AG04449 (cell line): ENCODE measurements around the gene MGP.

Experiments used
- CTCF ChIA-PET: fragments of 350-600 bp; formaldehyde crosslinking; extraction: SDS; loops from one replicate; lab custom pipeline; 2021; ENCODE audit warnings: antibody characterized with exemption; lab: Yijun Ruan, JAX
- POLR2A ChIA-PET: fragments of 400-600, 350-600 bp; formaldehyde crosslinking; extraction: SDS; loops from one replicate; lab custom pipeline; 2020; ENCODE audit warnings: antibody characterized with exemption, inconsistent platforms; lab: Yijun Ruan, JAX
- DNase-seq: peaks from one replicate; pipeline ENCODE4 v3.0.0-alpha.2; 2010; ENCODE audit warnings: low read depth, low spot score
- H3K4me3 ChIP-seq: 2 replicates; pipeline ENCODE4 v1.5.1; 2011; ENCODE audit warnings: low read depth, mild to moderate bottlenecking, control low read depth, low read length
- TF ChIP-seq, protein P1 (sequence below): IDR thresholded peaks from one replicate; pipeline ENCODE4 v1.5.1; 2011; ENCODE audit warnings: mild to moderate bottlenecking, moderate library complexity, low read length, control low read depth, inconsistent platforms; ENCODE audit not compliant: insufficient read depth; ENCODE audit errors: missing control alignments

MGP gene

DNA sequence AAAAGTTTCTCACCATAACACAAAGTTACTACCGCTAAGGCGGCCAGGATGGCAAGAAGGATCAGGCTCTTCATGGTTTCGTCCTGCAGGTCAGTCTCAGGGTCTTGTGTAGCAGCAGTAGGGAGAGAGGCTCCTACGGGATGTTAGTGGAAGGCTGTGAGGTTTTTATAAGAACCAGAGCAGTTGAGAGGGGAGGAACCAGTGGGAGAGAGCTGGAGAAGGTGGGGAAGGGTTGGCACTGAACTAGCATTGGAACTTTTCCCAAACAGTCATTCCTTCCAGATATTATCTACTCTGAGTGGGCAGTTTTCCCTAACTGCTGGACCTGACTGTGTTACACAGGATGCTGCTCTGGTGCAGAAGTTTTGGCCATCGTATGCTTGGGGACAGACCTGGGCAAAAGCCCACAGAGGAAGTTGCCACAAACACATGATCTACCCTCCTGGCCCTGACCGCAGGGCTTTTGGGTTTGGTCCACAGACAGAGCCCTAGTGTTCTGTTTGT lies at the start of gene MGP:
Gene MGP (minus strand): TSS at position 137 of the 504 bp plus-strand sequence. CDS start 63 bp downstream, at position 74.
- CTCF ChIA-PET: no interaction called here
- H3K4me3 ChIP-seq: no peak within 1 kb of the TSS
- TF ChIP-seq, protein P1, sequence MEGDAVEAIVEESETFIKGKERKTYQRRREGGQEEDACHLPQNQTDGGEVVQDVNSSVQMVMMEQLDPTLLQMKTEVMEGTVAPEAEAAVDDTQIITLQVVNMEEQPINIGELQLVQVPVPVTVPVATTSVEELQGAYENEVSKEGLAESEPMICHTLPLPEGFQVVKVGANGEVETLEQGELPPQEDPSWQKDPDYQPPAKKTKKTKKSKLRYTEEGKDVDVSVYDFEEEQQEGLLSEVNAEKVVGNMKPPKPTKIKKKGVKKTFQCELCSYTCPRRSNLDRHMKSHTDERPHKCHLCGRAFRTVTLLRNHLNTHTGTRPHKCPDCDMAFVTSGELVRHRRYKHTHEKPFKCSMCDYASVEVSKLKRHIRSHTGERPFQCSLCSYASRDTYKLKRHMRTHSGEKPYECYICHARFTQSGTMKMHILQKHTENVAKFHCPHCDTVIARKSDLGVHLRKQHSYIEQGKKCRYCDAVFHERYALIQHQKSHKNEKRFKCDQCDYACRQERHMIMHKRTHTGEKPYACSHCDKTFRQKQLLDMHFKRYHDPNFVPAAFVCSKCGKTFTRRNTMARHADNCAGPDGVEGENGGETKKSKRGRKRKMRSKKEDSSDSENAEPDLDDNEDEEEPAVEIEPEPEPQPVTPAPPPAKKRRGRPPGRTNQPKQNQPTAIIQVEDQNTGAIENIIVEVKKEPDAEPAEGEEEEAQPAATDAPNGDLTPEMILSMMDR: no peak
- no peak for DNase-seq
- POLR2A ChIA-PET: no interaction called here

DNA sequence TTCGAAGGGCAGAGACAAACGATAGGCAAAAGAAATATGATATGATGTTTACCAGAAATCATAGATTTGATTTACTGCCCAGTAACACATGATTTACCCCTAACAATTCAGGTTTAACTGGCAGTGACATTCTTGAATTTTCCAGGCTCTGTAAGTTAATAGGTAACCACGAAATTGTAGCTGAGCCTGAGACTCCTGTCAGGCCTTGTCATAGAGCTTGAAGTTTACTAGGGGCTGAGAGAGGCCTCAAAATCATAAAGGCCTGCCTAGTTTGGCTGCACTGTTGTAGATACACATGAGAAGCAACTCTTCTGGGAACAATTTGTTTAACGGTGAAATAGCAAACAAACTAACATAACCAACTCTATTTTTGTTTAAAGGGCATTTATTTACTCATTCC lies 49.4 kb upstream of the MGP start:
- DNase-seq: no peak
- TF ChIP-seq, protein P1: no peak
- H3K4me3 ChIP-seq: no peak overlapping the region
- ChIA-PET CTCF (interaction anchor here (1.0 kb wide), 1 partner anchor 55 kb away, joined by 3 read pairs; no protein-coding TSS in a partner anchor), POLR2A (no interaction called here)

DNA sequence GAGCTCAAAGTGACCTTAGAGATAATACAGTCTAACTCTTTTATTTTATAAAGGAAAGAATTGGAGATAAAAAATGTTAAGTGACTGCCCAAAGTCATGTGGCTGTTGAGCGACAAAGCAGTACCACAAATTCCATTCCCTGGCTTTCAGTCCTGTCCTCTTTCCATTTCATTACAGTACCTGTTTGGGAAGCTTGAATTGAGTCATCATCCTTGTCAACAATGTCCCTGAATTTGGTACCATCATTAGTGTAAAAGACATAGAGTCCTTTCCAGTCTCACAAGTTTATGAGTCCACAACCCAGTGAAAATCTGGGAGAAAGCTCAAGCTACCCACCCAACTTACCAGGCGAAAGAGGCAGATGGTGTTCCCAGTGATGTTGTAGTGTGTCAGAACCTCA lies 48.9 kb upstream of the MGP start:
- TF ChIP-seq, protein P1: no peak
- POLR2A ChIA-PET: no interaction called here
- CTCF ChIA-PET: interaction anchor here (0.9 to 1.1 kb wide), 4 partner anchors 11 to 61 kb away, joined by 3 read pairs; no protein-coding TSS in a partner anchor
- DNase-seq: no peak
- H3K4me3 ChIP-seq: no peak overlapping the region

DNA sequence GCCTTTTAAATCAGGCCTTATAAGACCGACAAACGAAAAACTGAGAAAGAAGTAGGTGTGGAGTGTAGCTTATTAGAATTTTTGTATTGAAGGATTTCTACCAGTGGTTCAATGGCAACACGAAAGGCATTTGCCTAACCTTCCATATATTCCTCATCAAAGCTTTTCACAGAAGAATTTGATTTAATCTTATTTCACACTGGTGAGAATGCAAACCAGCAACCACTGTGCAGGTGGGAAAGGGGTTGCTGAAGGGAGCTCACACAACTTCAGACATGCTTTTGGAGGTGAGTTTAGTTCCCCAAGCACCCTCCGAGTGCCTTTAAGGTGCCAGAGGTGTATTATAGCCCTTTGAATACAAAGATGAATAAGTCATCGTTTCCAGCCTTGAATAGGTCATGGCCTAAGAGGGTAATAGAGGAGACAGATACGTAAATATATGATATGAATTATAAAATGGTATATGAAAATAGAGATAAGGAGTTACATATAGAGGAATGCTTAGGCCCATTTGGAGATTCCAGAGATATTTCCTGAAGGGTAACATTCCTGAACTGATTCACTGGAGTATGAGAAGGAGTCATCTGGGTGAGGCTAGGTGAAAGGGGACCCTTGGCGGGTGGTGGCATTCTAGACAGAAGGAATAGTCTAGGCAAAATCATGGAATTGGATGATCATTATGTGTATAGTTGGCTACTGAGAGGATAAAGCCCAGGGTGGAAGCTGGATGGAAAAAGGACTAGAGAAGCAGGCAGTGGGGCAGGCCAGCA lies 46.3 kb upstream of the MGP start:
- CTCF ChIA-PET: interaction anchor here (1.5 kb wide), 1 partner anchor 64 kb away, joined by 4 read pairs; no protein-coding TSS in a partner anchor
- no peak for DNase-seq
- TF ChIP-seq, protein P1: no peak
- POLR2A ChIA-PET: no interaction called here
- no peak overlapping the region for H3K4me3 ChIP-seq

DNA sequence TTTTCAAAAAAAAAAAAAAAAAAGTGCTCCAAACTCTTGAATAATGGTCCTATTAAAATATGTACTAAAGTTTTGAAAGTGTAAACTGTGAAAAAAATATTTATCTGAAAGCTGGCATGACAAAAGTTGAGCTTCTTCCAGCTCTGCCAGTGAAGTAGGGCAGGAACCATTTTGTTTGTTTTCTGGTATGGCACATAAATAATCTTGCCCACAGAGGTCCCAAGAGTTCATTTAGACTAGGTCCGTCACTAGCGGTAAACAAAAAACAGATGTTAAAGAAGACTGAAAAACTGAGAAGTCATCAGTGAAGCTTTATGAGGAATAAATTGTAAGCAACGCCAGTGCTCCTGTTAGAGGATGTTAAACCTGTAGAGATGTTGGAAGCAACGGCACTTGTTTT lies 45.7 kb upstream of the MGP start:
- TF ChIP-seq, protein P1: no peak
- no peak overlapping the region for H3K4me3 ChIP-seq
- POLR2A ChIA-PET: no interaction called here
- DNase-seq: no peak
- CTCF ChIA-PET: interaction anchor here (1.5 kb wide), 1 partner anchor 64 kb away, joined by 4 read pairs; no protein-coding TSS in a partner anchor

DNA sequence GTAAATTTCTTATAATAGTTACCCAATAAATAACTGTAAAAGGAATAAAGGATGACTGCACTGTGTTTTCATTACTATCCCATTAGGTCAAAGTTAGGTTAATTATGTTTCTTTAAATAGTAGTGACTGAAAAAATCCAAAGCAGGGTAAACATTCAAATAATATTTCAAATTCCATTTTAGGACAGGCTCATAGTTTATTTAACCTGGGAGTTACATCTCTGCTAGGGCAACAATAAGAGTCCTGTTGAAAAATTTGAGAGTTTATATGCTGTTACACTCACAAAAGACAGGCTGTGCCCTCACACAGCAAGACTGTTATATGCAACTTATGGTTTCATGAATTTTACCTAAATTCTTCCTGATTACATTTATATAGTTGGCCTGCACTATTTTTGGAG lies 44.6 kb upstream of the MGP start:
- no peak overlapping the region for H3K4me3 ChIP-seq
- DNase-seq: no peak
- ChIA-PET POLR2A (no interaction called here), CTCF (no interaction called here)
- TF ChIP-seq, protein P1: peak; percentile 21
